Endothelial cell of umbilical vein (primary cell): Measurements from ENCODE around the gene TMEM87A. TPM values are rescaled to one million over a fixed set of nuclear protein-coding genes. Genes with fewer than 3 reads are reported as not detected.

ENCODE experiments used
- BruUV-seq: library from RNA; stranded (reverse); fragments of 400-500 nt; replicated peaks from 2 replicates; lab custom pipeline; 2021; lab: Mats Ljungman, UMichigan
- CTCF ChIA-PET: fragments of 300-600, 350-600 bp; sonication (Branson Sonifier 250); formaldehyde crosslinking; loops from one replicate; lab custom pipeline; 2021; ENCODE audit warnings: antibody characterized with exemption, inconsistent platforms; lab: Charles Lee
- POLR2A ChIA-PET: fragments of 300-600, 350-600 bp; sonication (Branson Sonifier 250); formaldehyde crosslinking; loops from one replicate; lab custom pipeline; 2021; ENCODE audit warnings: antibody characterized with exemption, inconsistent platforms; lab: Charles Lee
- DNase-seq: peaks from one replicate; pipeline ENCODE4 v3.0.0-alpha.2; 2011; ENCODE audit warnings: low read depth, low spot score
- FAIRE-seq: peaks from 2 replicates; lab custom pipeline; 2011; peaks lifted over from hg19 to GRCh38; lab: Jason Lieb, UNC
- H2AFZ ChIP-seq: 2 replicates; pipeline ENCODE4 v1.6.0; 2012; ENCODE audit warnings: low read depth, low read length, control low read depth, inconsistent platforms
- H3K27ac ChIP-seq: 2 replicates; pipeline ENCODE4 v1.5.1; 2011; ENCODE audit warnings: low read depth, mild to moderate bottlenecking, control low read depth, low read length, moderate library complexity; ENCODE audit not compliant: insufficient read depth
- H3K27me3 ChIP-seq, 2 experiments: 2 replicates each; pipeline versions ENCODE4 v1.6.0 to v1.6.1; 2011; ENCODE audit warnings: low read length in 2 of 2, mixed read lengths in 1 of 2; ENCODE audit not compliant: control insufficient read depth in 2 of 2, insufficient read depth in 2 of 2
- H3K36me3 ChIP-seq, 2 experiments: 2 replicates in 1 of 2; 3 replicates in 1 of 2; pipeline ENCODE4 v1.5.1; 2011; ENCODE audit warnings: low read length in 2 of 2, mild to moderate bottlenecking in 1 of 2, moderate library complexity in 1 of 2; ENCODE audit not compliant: control insufficient read depth in 2 of 2, insufficient read depth in 2 of 2; ENCODE audit errors: extremely low read depth in 1 of 2
- H3K4me1 ChIP-seq: 3 replicates; pipeline ENCODE4 v1.5.1; 2011; ENCODE audit warnings: mild to moderate bottlenecking, low read length; ENCODE audit not compliant: control insufficient read depth, insufficient read depth; ENCODE audit errors: extremely low read depth
- H3K4me2 ChIP-seq: 2 replicates; pipeline ENCODE4 v1.6.1; 2011; ENCODE audit warnings: low read length, control low read depth, mixed read lengths; ENCODE audit not compliant: insufficient read depth
- H3K4me3 ChIP-seq, 3 experiments: fragments of 200-600 bp in 1 of 3; sonication (generic), shearing (Covaris generic) in 1 of 3; replicated peaks in 1 of 3; 2 replicates each; pipeline ENCODE4 v1.5.1; 2011 to 2016; ENCODE audit warnings: control low read depth in 3 of 3, low read length in 3 of 3, mild to moderate bottlenecking in 2 of 3, inconsistent platforms in 1 of 3, low read depth in 1 of 3, moderate library complexity in 1 of 3; ENCODE audit not compliant: insufficient read depth in 1 of 3
- H3K79me2 ChIP-seq: 2 replicates; pipeline ENCODE4 v1.6.0; 2012; ENCODE audit warnings: low read length, inconsistent platforms; ENCODE audit not compliant: control insufficient read depth, insufficient read depth
- H3K9ac ChIP-seq: replicated peaks from 2 replicates; pipeline ENCODE3; 2011; ENCODE audit warnings: low read length, control low read depth; ENCODE audit not compliant: insufficient read depth; ENCODE audit errors: extremely low read depth
- H3K9me1 ChIP-seq: replicated peaks from 3 replicates; pipeline ENCODE4 v1.6.0; 2011; ENCODE audit warnings: mild to moderate bottlenecking, low read length; ENCODE audit not compliant: control insufficient read depth, insufficient read depth; ENCODE audit errors: extremely low read depth
- H3K9me3 ChIP-seq: replicated peaks from 2 replicates; pipeline ENCODE4 v1.5.1; 2012; ENCODE audit warnings: low read length, inconsistent platforms; ENCODE audit not compliant: control insufficient read depth, insufficient read depth
- H4K20me1 ChIP-seq: replicated peaks from 2 replicates; pipeline ENCODE3; 2011; ENCODE audit warnings: mild to moderate bottlenecking, low read length; ENCODE audit not compliant: control insufficient read depth, insufficient read depth; ENCODE audit errors: extremely low read depth
- EZH2 ChIP-seq: IDR thresholded peaks from 2 replicates; pipeline ENCODE4 v1.6.1; 2012; ENCODE audit warnings: borderline replicate concordance, low read depth, mild to moderate bottlenecking, moderate library complexity, low read length, inconsistent platforms; ENCODE audit not compliant: severe bottlenecking
- FOS ChIP-seq: IDR thresholded peaks from 2 replicates; pipeline ENCODE4 v1.6.1; 2011; ENCODE audit warnings: mild to moderate bottlenecking, low read length, moderate library complexity, borderline replicate concordance; ENCODE audit not compliant: insufficient read depth
- GATA2 ChIP-seq: IDR thresholded peaks from 2 replicates; pipeline ENCODE4 v1.7.0; 2011; ENCODE audit warnings: low read depth, mild to moderate bottlenecking, moderate library complexity, mixed read lengths, low read length; ENCODE audit not compliant: insufficient read length, insufficient read depth
- JUN ChIP-seq: IDR thresholded peaks from 2 replicates; pipeline ENCODE4 v1.6.1; 2011; ENCODE audit warnings: borderline replicate concordance, low read depth; ENCODE audit not compliant: insufficient read length, insufficient read depth
- MYC ChIP-seq: IDR thresholded peaks from one replicate; pipeline ENCODE4 v1.6.1; 2011; ENCODE audit warnings: mild to moderate bottlenecking, low read depth, low read length
- POLR2A ChIP-seq: IDR thresholded peaks from 2 replicates; pipeline ENCODE4 v1.6.1; 2012; ENCODE audit warnings: low read depth, mild to moderate bottlenecking, control low read depth, low read length
- POLR2AphosphoS5 ChIP-seq: IDR thresholded peaks from 2 replicates; pipeline ENCODE4 v1.6.1; 2012; ENCODE audit warnings: low read depth, mild to moderate bottlenecking, control low read depth, low read length, moderate library complexity; ENCODE audit not compliant: insufficient read depth
- dilution Hi-C: fragments of 300-500 bp; cut with MboI; formaldehyde crosslinking; loops from one replicate; pipeline ENCODE4 v1.15.0; 2019; ENCODE audit warnings: low sequenced_read_pairs; ENCODE audit not compliant: extremely low pct_ligation_motif_present
- intact Hi-C: fragments of 100-400 bp; cut with micrococcal nuclease; formaldehyde crosslinking; loops from one replicate; pipeline ENCODE4 v1.10.0; 2022
- polyA plus RNA-seq, 4 experiments: library from polyadenylated mRNA; depleted of rRNA in 3 of 4; stranded (reverse) in 3 of 4; unstranded in 1 of 4; fragments of >200 nt; gene quantifications; 2 replicates each; pipeline versions ENCODE4 v1.2.1 to v1.2.3, GENCODE V29; 2011 to 2012; ENCODE audit warnings: missing spikeins in 1 of 4
- total RNA-seq: library from RNA; stranded (reverse); gene quantifications from 2 replicates; pipeline ENCODE4 v1.2.3, GENCODE V29; 2021
- TF ChIP-seq, protein P1 (sequence below): IDR thresholded peaks from 2 replicates; pipeline ENCODE4 v1.6.1; 2011; ENCODE audit not compliant: insufficient read depth, insufficient read length

TMEM87A gene
- total and polyA plus RNA-seq, 2 donors (not counting 3 experiments of a cell fraction or from before 2014, with no cell fraction given) = 22.3 to 41.1 TPM

- no peaks in the 10 kb centered on the region for H3K27me3 ChIP-seq
- POLR2A ChIA-PET = interaction anchor here (1.1 kb wide), 1 partner anchor 12 kb away, joined by 3 read pairs; the partner anchor contains the start of gene VPS39
- no peak overlapping the region for H2AFZ ChIP-seq
- H3K27ac ChIP-seq = no peak overlapping the region
- intact Hi-C loops = no loop called here
- no peaks in the 10 kb centered on the region for H3K4me1 ChIP-seq
- CTCF ChIA-PET = interaction anchor here (1.2 to 1.7 kb wide), 5 partner anchors 10 to 165 kb away, joined by 3 to 11 read pairs (median 3); partner anchors contain the start of gene VPS39
- BruUV-seq = no TSS peak
- peak; percentile 54 for DNase-seq
- H4K20me1 ChIP-seq = no peaks in the 10 kb centered on the region
- peaks cover 3 to 10% of the 10 kb centered on the region in 2 experiments for H3K36me3 ChIP-seq
- no peaks in the 10 kb centered on the region for H3K79me2 ChIP-seq
- TF ChIP-seq POLR2A = no peak
- TF ChIP-seq FOS = no peak
- no peak for TF ChIP-seq JUN
- no peak for TF ChIP-seq POLR2AphosphoS5
- TF ChIP-seq GATA2 = no peak
- TF ChIP-seq, protein P1, sequence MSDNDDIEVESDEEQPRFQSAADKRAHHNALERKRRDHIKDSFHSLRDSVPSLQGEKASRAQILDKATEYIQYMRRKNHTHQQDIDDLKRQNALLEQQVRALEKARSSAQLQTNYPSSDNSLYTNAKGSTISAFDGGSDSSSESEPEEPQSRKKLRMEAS = no peak
- no peak for TF ChIP-seq EZH2
- no peak for TF ChIP-seq MYC
- no peak overlapping the region for H3K4me3 ChIP-seq
- H3K9me1 ChIP-seq = no peaks in the 10 kb centered on the region
- H3K9me3 ChIP-seq = no peaks in the 10 kb centered on the region
- FAIRE-seq = no peak
- dilution Hi-C loops = no loop called here
- H3K9ac ChIP-seq = no peak overlapping the region
- no peak overlapping the region for H3K4me2 ChIP-seq
Measured at GRCh38 chr15:42220216-42220615, 53.0 kb downstream of the TMEM87A start.
